GM12864 (cell line): ENCODE results near the gene HCRTR2.

Source experiments
- DNase-seq: peaks from one replicate; pipeline ENCODE4 v3.0.0-alpha.2; 2011; ENCODE audit warnings: low read depth
- H3K4me3 ChIP-seq: 2 replicates; pipeline ENCODE4 v1.5.1; 2011; ENCODE audit warnings: mild to moderate bottlenecking, low read depth, low read length, control low read depth
- TF ChIP-seq, protein P1 (sequence below): IDR thresholded peaks from 2 replicates; pipeline ENCODE4 v1.5.1; 2011; ENCODE audit warnings: low read depth, mild to moderate bottlenecking, moderate library complexity, low read length, control low read depth, inconsistent platforms; ENCODE audit errors: missing control alignments

The HCRTR2 gene

DNA sequence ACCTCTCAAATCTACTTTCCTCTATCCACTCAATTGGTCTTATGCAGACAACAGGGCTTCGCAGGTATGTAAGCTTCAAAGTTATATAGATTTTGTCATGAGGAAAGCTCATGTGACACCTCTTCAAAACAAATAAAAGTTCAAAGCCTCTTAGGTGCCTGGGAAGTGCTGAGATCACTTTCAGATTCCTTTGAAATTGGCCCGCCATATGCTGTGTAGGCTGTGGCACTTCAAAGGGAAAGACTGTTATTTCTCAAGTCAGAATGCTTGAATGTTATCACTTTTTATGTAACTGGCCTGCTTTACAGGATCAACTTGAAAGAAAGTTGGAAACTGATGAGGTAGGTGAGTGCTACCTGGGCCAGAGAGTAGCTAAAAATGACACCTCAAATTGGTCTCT lies 85.9 kb downstream of the HCRTR2 start:
- no peak for DNase-seq
- TF ChIP-seq, protein P1, sequence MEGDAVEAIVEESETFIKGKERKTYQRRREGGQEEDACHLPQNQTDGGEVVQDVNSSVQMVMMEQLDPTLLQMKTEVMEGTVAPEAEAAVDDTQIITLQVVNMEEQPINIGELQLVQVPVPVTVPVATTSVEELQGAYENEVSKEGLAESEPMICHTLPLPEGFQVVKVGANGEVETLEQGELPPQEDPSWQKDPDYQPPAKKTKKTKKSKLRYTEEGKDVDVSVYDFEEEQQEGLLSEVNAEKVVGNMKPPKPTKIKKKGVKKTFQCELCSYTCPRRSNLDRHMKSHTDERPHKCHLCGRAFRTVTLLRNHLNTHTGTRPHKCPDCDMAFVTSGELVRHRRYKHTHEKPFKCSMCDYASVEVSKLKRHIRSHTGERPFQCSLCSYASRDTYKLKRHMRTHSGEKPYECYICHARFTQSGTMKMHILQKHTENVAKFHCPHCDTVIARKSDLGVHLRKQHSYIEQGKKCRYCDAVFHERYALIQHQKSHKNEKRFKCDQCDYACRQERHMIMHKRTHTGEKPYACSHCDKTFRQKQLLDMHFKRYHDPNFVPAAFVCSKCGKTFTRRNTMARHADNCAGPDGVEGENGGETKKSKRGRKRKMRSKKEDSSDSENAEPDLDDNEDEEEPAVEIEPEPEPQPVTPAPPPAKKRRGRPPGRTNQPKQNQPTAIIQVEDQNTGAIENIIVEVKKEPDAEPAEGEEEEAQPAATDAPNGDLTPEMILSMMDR: no peak
- H3K4me3 ChIP-seq: no peak overlapping the region

DNA sequence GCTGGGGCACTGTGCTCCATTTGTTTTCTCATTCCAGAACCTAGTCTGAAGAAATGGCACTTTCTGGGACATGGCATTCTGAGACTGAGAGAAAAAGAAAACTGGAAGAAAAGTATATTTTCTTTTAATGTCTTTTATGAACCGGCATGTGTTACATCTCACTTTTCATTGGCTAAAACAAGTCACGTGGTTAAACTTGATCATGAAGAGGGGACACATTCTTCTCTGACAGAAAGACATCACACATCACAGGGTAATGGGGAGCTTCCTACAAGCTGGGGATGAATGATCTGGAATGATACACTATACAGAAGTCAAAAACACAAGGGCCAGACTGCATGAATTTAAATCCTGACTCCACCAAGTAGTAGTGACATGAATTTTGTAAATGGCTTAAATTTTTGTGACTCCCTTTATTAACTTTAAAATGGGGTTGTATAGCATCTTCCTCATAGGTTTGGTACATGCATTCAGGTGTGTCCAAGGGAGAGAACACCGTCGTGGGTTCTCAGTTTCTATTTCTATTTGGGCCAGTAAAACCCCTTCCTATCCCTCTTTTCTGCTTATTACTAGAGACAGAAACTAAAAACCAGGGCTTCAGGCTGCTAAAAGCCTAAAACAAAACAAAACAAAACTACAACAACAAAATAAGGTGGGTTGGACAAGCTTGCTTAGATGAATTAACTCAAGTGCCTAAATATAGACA lies 91.2 kb downstream of the HCRTR2 start:
- no peak overlapping the region for H3K4me3 ChIP-seq
- no peak for DNase-seq
- TF ChIP-seq, protein P1: no peak

DNA sequence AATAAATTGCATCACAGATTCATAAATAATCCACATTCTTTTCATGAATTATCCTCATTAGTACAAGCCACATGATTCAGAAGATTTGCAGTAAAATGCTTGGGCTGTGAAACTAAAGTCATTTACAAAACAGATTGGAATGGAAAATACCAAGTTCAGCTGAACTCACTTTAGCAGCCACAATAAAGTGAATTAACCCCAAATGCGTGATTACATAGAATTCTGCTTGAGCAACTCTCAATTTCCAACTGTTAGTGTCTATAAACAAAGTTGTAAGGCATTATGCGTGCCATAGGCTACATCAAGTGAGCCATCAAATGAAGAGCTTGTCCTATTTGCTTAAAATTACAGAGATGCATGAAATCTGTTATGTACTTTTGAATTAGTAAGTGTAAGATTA lies 92.6 kb downstream of the HCRTR2 start:
- no peak for DNase-seq
- TF ChIP-seq, protein P1: no peak

DNA sequence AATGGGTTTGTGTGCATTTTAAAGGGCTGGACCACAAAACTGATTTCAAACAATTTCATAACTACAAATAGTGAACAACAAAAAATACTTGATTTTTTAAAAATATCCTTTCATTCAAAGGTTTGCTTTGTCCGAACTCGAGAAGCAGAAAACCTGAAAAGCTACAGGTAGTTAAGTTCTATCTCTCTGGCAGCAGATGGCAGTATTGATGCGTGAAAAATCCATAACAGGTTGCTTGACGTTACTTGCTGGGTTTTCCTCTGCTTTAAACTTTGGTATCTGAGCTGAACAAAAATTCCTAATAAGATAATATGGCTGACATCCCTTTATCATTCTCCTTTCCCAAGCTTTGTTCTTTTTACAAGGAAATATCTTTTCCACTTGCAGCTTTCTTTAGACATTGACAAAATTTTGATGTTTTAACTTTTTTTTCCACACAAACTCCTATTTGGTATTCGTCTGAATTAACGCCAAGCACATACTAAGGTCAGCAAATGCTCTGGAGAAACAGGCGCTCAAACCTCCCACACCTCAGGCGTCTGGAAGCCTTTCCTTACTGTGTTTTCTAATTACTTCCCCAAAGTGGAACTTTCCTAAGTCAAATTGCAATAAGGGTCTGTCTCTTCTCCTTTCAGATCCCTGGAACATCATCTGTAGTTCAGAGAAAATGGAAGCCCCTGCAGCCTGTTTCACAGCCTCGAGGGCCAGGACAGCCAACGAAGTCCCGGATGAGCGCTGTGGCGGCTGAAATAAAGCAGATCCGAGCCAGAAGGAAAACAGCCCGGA lies 102.6 kb downstream of the HCRTR2 start:
- TF ChIP-seq, protein P1: peak; percentile 58
- DNase-seq: peak; percentile 16
- no peak overlapping the region for H3K4me3 ChIP-seq

More for the DNA sequence above, 92.6 kb downstream of the HCRTR2 start:
- H3K4me3 ChIP-seq: no peak overlapping the region

DNA sequence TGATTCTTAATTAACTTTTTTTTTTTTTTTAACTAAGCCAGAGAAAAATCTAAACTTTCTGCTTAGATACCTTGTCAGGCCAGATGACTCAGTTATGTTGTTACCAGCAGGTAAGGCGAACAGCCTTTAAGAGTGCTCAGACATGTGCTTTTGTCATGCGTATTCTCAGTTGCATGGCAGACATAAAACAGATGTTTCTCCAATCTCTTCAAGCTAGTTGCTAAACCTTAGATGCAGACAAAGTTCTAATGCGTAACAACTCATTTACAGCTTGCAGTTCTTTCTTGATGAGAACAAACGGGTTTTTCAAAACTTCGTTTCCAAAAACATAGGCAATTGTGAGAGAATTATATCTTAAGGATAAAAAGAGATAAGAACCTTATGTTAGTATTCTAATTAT lies 103.3 kb downstream of the HCRTR2 start:
- TF ChIP-seq, protein P1: no peak
- no peak overlapping the region for H3K4me3 ChIP-seq
- DNase-seq: no peak

DNA sequence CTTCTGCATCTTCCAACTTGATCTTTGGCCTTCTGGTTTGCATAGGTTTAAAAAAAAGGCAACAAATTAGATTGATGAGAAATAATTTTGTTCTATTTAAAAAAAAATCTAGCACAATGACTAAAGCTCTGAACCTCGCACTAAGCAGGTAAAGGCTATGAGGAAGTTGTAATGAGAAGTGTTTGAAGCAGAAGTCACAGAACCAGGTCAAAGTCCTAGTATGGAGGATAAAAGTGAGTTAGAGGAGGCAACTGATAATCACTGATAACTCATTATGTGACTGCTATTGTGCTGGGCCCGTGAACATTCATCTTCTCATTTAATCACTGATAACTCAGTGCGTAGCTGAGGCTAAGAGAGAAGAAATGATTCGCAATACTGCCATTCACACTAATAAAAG lies 106.9 kb downstream of the HCRTR2 start:
- no peak for DNase-seq
- TF ChIP-seq, protein P1: no peak
- H3K4me3 ChIP-seq: no peak overlapping the region
